Mesothelial cell of epicardium (in vitro differentiated cells): Measurements from ENCODE around the gene GM2A. TPM values are rescaled to one million over a fixed set of nuclear protein-coding genes. Genes with fewer than 3 reads are reported as not detected.

ENCODE experiments used
- DNase-seq, 2 experiments: peaks; one replicate each; pipeline ENCODE4 v3.0.0; 2021; ENCODE audit warnings: low spot score in 2 of 2; ENCODE audit not compliant: unreplicated experiment in 2 of 2
- H3K27ac Mint-ChIP-seq: 2 replicates; pipeline ENCODE4 v1.8.0; 2021; ENCODE audit warnings: mixed read lengths
- H3K27me3 Mint-ChIP-seq: 2 replicates; pipeline ENCODE4 v1.8.0; 2021; ENCODE audit warnings: low read depth, mixed read lengths
- H3K36me3 Mint-ChIP-seq: 2 replicates; pipeline ENCODE4 v1.8.0; 2021; ENCODE audit warnings: mixed read lengths
- H3K4me1 Mint-ChIP-seq: 2 replicates; pipeline ENCODE4 v1.8.0; 2021; ENCODE audit warnings: mixed read lengths
- H3K4me3 Mint-ChIP-seq: 2 replicates; pipeline ENCODE4 v1.8.0; 2021; ENCODE audit warnings: mild to moderate bottlenecking, moderate library complexity, mixed read lengths
- H3K9me3 Mint-ChIP-seq: 2 replicates; pipeline ENCODE4 v1.8.0; 2021; ENCODE audit warnings: mixed read lengths
- total RNA-seq: library from RNA; stranded (reverse); gene quantifications from 3 replicates; pipeline ENCODE4 v1.2.1, GENCODE V29; 2021
- TF ChIP-seq, protein P1 (sequence below): fragments of 200-600 bp; sonication (generic); IDR thresholded peaks from one replicate; pipeline ENCODE4 v1.5.0; 2021; ENCODE audit warnings: antibody characterized with exemption; ENCODE audit not compliant: unreplicated experiment

GM2A gene
- 41.8 to 42.9 TPM (median 42.7 TPM) in 3 replicates for total RNA-seq

DNA sequence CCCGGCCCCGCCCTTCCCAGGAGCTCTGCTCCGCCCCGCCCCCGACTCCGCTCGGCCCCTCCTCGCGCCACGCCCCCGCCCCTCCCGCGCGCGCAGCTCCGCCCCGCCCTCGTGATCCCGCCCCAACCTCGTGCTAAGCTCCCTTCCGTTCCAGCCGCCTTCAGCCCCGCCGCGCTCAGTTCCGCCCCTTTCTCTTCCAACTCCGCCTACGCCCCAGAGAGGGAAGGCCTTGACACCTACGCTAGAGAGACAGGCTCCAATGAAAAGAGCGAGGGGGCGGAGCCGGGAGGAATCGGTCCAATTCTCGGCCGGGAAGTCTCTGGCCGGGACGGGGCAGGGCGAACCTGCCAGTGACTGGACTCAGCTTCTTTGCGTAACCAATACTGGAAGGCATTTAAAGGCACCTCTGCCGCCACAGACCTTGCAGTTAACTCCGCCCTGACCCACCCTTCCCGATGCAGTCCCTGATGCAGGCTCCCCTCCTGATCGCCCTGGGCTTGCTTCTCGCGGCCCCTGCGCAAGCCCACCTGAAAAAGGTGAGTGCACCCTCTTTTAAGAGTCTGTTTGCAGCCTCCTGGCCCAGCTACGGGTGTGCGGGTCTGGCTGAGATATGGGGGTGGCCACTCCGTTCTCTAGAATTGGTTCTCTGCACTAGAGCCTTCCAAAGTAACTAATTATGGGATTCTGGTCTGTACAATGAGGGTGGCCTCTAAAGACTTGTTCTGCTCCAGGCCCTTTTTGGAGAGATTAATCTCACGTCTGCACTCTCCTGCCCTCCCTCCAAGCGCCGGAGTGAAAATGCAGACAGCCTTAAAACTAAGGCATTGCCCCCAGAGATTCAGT, at the start of gene GM2A:
GM2A (plus strand) TSS at position 424 of the 843 bp plus-strand sequence; CDS start at position 456, 32 bp downstream.
- H3K27me3 Mint-ChIP-seq = no peaks in the 10 kb centered on the region
- H3K4me3 Mint-ChIP-seq = peak within 1 kb of the TSS; percentile 92
- TF ChIP-seq, protein P1, sequence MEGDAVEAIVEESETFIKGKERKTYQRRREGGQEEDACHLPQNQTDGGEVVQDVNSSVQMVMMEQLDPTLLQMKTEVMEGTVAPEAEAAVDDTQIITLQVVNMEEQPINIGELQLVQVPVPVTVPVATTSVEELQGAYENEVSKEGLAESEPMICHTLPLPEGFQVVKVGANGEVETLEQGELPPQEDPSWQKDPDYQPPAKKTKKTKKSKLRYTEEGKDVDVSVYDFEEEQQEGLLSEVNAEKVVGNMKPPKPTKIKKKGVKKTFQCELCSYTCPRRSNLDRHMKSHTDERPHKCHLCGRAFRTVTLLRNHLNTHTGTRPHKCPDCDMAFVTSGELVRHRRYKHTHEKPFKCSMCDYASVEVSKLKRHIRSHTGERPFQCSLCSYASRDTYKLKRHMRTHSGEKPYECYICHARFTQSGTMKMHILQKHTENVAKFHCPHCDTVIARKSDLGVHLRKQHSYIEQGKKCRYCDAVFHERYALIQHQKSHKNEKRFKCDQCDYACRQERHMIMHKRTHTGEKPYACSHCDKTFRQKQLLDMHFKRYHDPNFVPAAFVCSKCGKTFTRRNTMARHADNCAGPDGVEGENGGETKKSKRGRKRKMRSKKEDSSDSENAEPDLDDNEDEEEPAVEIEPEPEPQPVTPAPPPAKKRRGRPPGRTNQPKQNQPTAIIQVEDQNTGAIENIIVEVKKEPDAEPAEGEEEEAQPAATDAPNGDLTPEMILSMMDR = no peak
- peak; percentile 96 to 98 for DNase-seq
- H3K36me3 Mint-ChIP-seq = no peaks in the 10 kb centered on the region
- peak within 1 kb of the TSS; percentile 99 for H3K27ac Mint-ChIP-seq
- H3K9me3 Mint-ChIP-seq = no peaks in the 10 kb centered on the region
- peaks cover 35% of the 10 kb centered on the region for H3K4me1 Mint-ChIP-seq

DNA sequence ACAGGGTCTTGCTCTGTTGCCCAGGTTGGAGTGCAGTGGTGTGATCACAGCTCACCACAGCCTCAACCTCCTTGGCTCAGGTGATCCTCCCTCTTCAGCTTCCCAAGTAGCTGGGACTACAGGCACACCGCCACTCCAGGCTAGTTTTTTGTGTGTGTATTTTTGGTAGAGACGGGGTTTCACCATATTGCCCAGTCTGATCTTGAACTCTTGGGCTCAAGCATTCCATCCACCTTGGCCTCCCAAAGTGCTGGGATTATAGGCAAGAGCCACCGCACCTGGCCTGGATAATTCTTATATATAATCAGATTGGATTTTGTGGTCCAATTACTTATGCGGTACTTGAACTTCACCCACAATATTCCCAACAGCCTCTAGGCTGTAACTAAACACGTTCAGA, 48.9 kb upstream of the GM2A start:
- Mint-ChIP-seq H3K9me3 (no peaks in the 10 kb centered on the region), H3K4me3 (no peak overlapping the region), H3K4me1 (peaks cover 2% of the 10 kb centered on the region), H3K36me3 (no peaks in the 10 kb centered on the region), H3K27me3 (no peaks in the 10 kb centered on the region), H3K27ac (no peak overlapping the region)
- DNase-seq = no peak
- TF ChIP-seq, protein P1 = no peak

DNA sequence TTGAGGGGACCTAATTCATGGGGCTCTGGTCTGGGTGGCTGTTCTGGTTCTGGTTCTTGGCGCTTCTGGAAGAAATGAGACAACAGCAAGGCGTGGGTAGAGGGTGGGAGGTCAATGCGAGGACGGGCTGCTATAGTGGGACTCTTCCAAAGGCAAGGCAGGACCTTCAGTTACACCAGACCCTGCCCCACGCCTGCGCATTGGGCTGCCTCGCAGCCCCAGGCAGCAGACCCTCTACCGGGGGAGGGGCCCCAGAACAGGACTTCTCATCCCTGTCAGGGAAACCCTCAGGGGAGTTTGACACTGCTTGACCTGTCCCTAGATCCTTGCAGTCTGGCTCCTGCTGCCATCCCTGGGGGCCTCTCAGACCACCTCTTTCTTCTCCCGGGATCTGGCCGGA, 47.6 kb upstream of the GM2A start:
- Mint-ChIP-seq H3K36me3 (no peaks in the 10 kb centered on the region), H3K4me1 (peaks cover 2% of the 10 kb centered on the region), H3K27me3 (no peaks in the 10 kb centered on the region), H3K27ac (no peak overlapping the region), H3K4me3 (no peak overlapping the region), H3K9me3 (no peaks in the 10 kb centered on the region)
- TF ChIP-seq, protein P1 = no peak
- no peak for DNase-seq

DNA sequence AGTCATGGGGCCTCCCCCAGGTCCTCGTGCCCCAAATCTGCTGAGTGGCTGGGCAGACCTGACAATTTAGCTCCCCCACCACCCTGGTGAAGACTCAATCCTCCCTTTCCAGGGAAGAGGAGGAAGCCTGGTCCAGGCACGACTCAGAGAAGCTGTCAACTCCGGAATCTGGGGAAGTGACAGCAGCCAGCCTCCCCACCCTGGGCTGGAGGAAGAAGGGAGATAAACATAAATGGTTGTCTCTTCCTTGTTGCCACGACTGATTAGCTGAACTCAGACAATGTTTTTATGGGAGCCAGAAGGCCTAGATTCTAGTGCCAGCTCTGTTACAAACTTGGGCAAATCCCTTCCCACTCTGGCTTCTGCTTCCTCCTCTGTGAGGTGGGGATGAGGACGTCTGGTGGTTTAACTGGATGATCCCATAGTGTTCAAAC, 44.5 kb upstream of the GM2A start:
- no peak overlapping the region for H3K27ac Mint-ChIP-seq

DNA sequence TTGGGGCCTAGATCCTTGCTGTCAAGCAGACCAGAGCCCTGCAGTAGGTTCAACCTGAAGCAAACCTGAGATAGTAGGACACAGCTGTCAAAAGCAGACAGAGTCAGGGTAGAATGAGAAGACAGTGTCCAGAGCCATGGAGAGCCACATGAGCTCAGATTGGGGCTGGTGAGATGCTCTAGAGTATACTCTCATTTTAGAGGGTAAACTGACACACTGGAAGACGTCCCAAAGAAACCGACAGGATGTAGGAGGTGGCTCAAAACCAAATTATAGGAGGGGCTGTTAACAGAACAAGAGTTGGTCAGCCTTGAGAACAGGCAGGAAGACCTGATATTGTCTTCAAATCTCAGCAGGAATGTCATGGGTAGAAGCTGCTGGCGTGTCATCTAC, 40.6 kb upstream of the GM2A start:
- Mint-ChIP-seq H3K4me1 (peaks cover 13% of the 10 kb centered on the region), H3K27me3 (no peaks in the 10 kb centered on the region), H3K36me3 (no peaks in the 10 kb centered on the region), H3K9me3 (no peaks in the 10 kb centered on the region), H3K4me3 (no peak overlapping the region), H3K27ac (no peak overlapping the region)
- TF ChIP-seq, protein P1 = no peak
- DNase-seq = no peak

More for the DNA sequence above, 44.5 kb upstream of the GM2A start:
- Mint-ChIP-seq H3K4me3 (no peak overlapping the region), H3K9me3 (no peaks in the 10 kb centered on the region), H3K4me1 (peaks cover 2% of the 10 kb centered on the region), H3K36me3 (no peaks in the 10 kb centered on the region), H3K27me3 (no peaks in the 10 kb centered on the region)
- TF ChIP-seq, protein P1 = no peak
- no peak for DNase-seq
